Measurements from ENCODE around the gene NUDT8. TPM values are rescaled to one million over a fixed set of nuclear protein-coding genes. Genes with fewer than 3 reads are reported as not detected.
"Not testable (repeated sequence)": the region's sequence is repeated elsewhere in the genome, so short reads cannot be mapped to it uniquely, and the experiment has no call there.

The NUDT8 gene
- total RNA-seq, 1 experiment from 2014 or later, result 18.1 TPM

- POLR2A ChIA-PET, result no interaction called here
- no peaks in the 10 kb centered on the region for H3K27me3 Mint-ChIP-seq (ENCODE audit: insufficient read depth, unreplicated experiment)
- Histone ChIP-seq H3K27me3 (replicated peaks; ENCODE audit: control insufficient read depth, insufficient read depth, low read length) (no peaks in the 10 kb centered on the region), H3K4me3 (ENCODE audit: low read depth, low read length) (peak overlapping the region; percentile 80), H3K36me3 (ENCODE audit: control insufficient read depth, insufficient read depth, low read length) (peaks cover 6% of the 10 kb centered on the region), H3K4me1 (peaks cover 10% of the 10 kb centered on the region; the same call in 1 of the 2 replicates), H3K9me3 (peaks cover 8% of the 10 kb centered on the region)
- no TSS peak for BruUV-seq (replicated peaks)
- intact Hi-C loops (cut with micrococcal nuclease; ENCODE audit: unreplicated experiment), result loop anchor here (1.0 kb wide), 3 partner anchors 23 to 98 kb away; partner anchors contain the start of genes CDK2AP2 and GSTP1
- peak overlapping the region; percentile 82 for H3K4me3 Mint-ChIP-seq (ENCODE audit: unreplicated experiment)
- H3K36me3 Mint-ChIP-seq (ENCODE audit: insufficient read depth, unreplicated experiment), result peaks cover 29% of the 10 kb centered on the region
- CTCF ChIA-PET, result interaction anchor here (1.1 kb wide), 1 partner anchor 33 kb away, joined by 3 read pairs; no protein-coding TSS in a partner anchor
- H3K9me3 Mint-ChIP-seq (ENCODE audit: unreplicated experiment), result peaks cover 10% of the 10 kb centered on the region
- no peak for DNase-seq
- peak in 1 of 2 experiments; percentile 8 for TF ChIP-seq CTCF (IDR thresholded peaks at IDR 0.05; ENCODE audit: insufficient read depth in 1 of 2, low read depth in 1 of 2, low read length in 1 of 2, severe bottlenecking in 1 of 2, unreplicated experiment in 1 of 2)
- peak overlapping the region; percentile 91 for H3K27ac Mint-ChIP-seq (ENCODE audit: unreplicated experiment)
- no peaks in the 10 kb centered on the region for H3K4me1 Mint-ChIP-seq (ENCODE audit: low read depth, unreplicated experiment)
Observed at GRCh38 chr11:67606093-67606491, 23.6 kb downstream of the NUDT8 start.

DNA sequence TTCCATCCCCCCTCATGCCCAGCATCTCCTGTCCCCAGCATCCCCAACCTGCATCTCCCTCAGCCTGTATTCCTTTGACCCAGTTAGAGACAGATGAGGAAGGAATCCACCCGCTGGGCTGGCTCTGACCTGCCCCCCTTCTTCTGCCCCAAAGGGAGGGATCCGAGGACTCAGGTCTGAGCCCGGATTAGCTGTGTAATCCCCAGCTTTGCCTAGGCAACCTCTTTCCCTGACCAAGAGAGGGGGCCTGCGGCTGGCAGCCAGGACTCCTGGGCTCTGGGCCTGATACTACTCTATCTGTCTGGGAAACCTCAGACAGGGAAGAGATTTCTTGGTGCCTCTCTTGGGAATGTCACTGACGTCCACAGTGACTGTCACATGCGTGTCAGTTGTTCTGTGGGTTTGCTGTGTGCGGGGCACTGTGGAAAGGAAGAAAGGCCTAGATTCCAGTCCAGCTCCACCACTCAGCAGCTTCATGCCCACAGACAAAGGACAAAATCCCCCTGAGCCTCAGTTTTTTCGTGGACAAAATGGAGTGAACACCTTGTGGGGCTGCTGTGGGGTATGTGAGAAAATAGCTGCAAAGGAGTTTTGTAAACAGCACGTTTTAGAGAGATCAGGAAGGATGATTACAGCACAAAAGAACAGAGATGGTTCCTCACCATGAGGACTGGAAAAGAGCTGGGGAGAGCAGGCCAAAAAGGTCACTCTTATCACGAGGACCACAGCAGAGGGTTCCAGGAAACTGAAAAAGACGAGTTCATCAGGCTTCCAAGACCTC lies 24.3 kb downstream of the NUDT8 start:
- POLR2A ChIA-PET, result no interaction called here
- intact Hi-C loops (cut with micrococcal nuclease; ENCODE audit: unreplicated experiment), result loop anchor here (1.0 kb wide), 3 partner anchors 22 to 97 kb away; partner anchors contain the start of genes CDK2AP2 and GSTP1
- CTCF ChIA-PET, result interaction anchor here (1.1 kb wide), 1 partner anchor 32 kb away, joined by 3 read pairs; no protein-coding TSS in a partner anchor
- Mint-ChIP-seq H3K27me3 (ENCODE audit: insufficient read depth, unreplicated experiment) (no peaks in the 10 kb centered on the region), H3K4me3 (ENCODE audit: unreplicated experiment) (peak overlapping the region; percentile 82), H3K4me1 (ENCODE audit: low read depth, unreplicated experiment) (no peaks in the 10 kb centered on the region), H3K9me3 (ENCODE audit: unreplicated experiment) (peaks cover 10% of the 10 kb centered on the region), H3K27ac (ENCODE audit: unreplicated experiment) (no peak overlapping the region), H3K36me3 (ENCODE audit: insufficient read depth, unreplicated experiment) (peaks cover 23% of the 10 kb centered on the region)
- Histone ChIP-seq H3K4me1 (peaks cover 10% of the 10 kb centered on the region; the same call in 1 of the 2 replicates), H3K4me3 (ENCODE audit: low read depth, low read length) (no peak overlapping the region), H3K27me3 (replicated peaks; ENCODE audit: control insufficient read depth, insufficient read depth, low read length) (no peaks in the 10 kb centered on the region; the same call in 1 of the 2 replicates), H3K36me3 (ENCODE audit: control insufficient read depth, insufficient read depth, low read length) (peaks cover 6% of the 10 kb centered on the region), H3K9me3 (peaks cover 8% of the 10 kb centered on the region)
- no peak for TF ChIP-seq CTCF (IDR thresholded peaks at IDR 0.05; ENCODE audit: insufficient read depth in 1 of 2, low read depth in 1 of 2, low read length in 1 of 2, severe bottlenecking in 1 of 2, unreplicated experiment in 1 of 2)
- no peak for DNase-seq
- BruUV-seq (replicated peaks), result no TSS peak

GRCh38 chr11:67604815-67605214 lies 24.9 kb downstream of the NUDT8 start:
- DNase-seq, result no peak
- no peaks in the 10 kb centered on the region; the same call in 1 of the 2 replicates for H3K27me3 ChIP-seq (replicated peaks; ENCODE audit: control insufficient read depth, insufficient read depth, low read length)
- Mint-ChIP-seq H3K4me3 (ENCODE audit: unreplicated experiment) (peak overlapping the region; percentile 13), H3K9me3 (ENCODE audit: unreplicated experiment) (peaks cover 10% of the 10 kb centered on the region), H3K27ac (ENCODE audit: unreplicated experiment) (no peak overlapping the region), H3K36me3 (ENCODE audit: insufficient read depth, unreplicated experiment) (peaks cover 18% of the 10 kb centered on the region), H3K27me3 (ENCODE audit: insufficient read depth, unreplicated experiment) (no peaks in the 10 kb centered on the region), H3K4me1 (ENCODE audit: low read depth, unreplicated experiment) (no peaks in the 10 kb centered on the region)
- TF ChIP-seq CTCF (IDR thresholded peaks at IDR 0.05; ENCODE audit: insufficient read depth in 1 of 2, low read depth in 1 of 2, low read length in 1 of 2, severe bottlenecking in 1 of 2, unreplicated experiment in 1 of 2), result no peak
- intact Hi-C loops (cut with micrococcal nuclease; ENCODE audit: unreplicated experiment), result no loop called here
- peaks cover 8% of the 10 kb centered on the region for H3K9me3 ChIP-seq
- peaks cover 6% of the 10 kb centered on the region for H3K36me3 ChIP-seq (ENCODE audit: control insufficient read depth, insufficient read depth, low read length)
- no peak overlapping the region for H3K4me3 ChIP-seq (ENCODE audit: low read depth, low read length)
- H3K4me1 ChIP-seq, result peaks cover 10% of the 10 kb centered on the region; the same call in 1 of the 2 replicates
- CTCF ChIA-PET, result interaction anchor here (1.1 kb wide), 1 partner anchor 32 kb away, joined by 3 read pairs; no protein-coding TSS in a partner anchor
- POLR2A ChIA-PET, result no interaction called here
- no TSS peak for BruUV-seq (replicated peaks)

- H3K9me3 Mint-ChIP-seq (ENCODE audit: unreplicated experiment); intact Hi-C loops (cut with micrococcal nuclease; ENCODE audit: unreplicated experiment); H3K4me1 Mint-ChIP-seq (ENCODE audit: low read depth, unreplicated experiment); POLR2A ChIA-PET; H3K36me3 ChIP-seq (ENCODE audit: control insufficient read depth, insufficient read depth, low read length); H3K27me3 Mint-ChIP-seq (ENCODE audit: insufficient read depth, unreplicated experiment); H3K27me3 ChIP-seq (replicated peaks; ENCODE audit: control insufficient read depth, insufficient read depth, low read length); H3K27ac Mint-ChIP-seq (ENCODE audit: unreplicated experiment); H3K9me3 ChIP-seq; CTCF ChIA-PET; H3K4me3 ChIP-seq (ENCODE audit: low read depth, low read length); BruUV-seq (replicated peaks); DNase-seq; H3K4me3 Mint-ChIP-seq (ENCODE audit: unreplicated experiment): not testable (repeated sequence)
- peaks cover 10% of the 10 kb centered on the region; the same call in 1 of the 2 replicates for H3K4me1 ChIP-seq
- peaks cover 14% of the 10 kb centered on the region for H3K36me3 Mint-ChIP-seq (ENCODE audit: insufficient read depth, unreplicated experiment)
Observed at GRCh38 chr11:67604119-67604518, 25.6 kb downstream of the NUDT8 start.
